Bronchial epithelial cell (primary cell): ENCODE results near the gene MRGPRD. TPM values are rescaled to one million over a fixed set of nuclear protein-coding genes. Genes with fewer than 3 reads are reported as not detected.

Experiments
- DNase-seq: peaks from one replicate; pipeline ENCODE4 v3.0.0-alpha.2; 2010; ENCODE audit warnings: low read depth
- FAIRE-seq: peaks from 2 replicates; lab custom pipeline; 2011; peaks lifted over from hg19 to GRCh38; lab: Jason Lieb, UNC
- H3K27me3 ChIP-seq: 2 replicates; pipeline ENCODE4 v1.5.1; 2011; ENCODE audit warnings: low read length; ENCODE audit not compliant: control insufficient read depth, insufficient read depth
- H3K36me3 ChIP-seq: 2 replicates; pipeline ENCODE4 v1.5.1; 2011; ENCODE audit warnings: low read length; ENCODE audit not compliant: control insufficient read depth, insufficient read depth
- H3K4me3 ChIP-seq: 2 replicates; pipeline ENCODE4 v1.5.1; 2011; ENCODE audit warnings: mild to moderate bottlenecking, low read depth, low read length, control low read depth
- total RNA-seq: library from RNA; depleted of rRNA; stranded (reverse); fragments of >200 nt; gene quantifications from 2 replicates; pipeline ENCODE4 v1.2.1, GENCODE V29; 2014
- TF ChIP-seq, protein P1 (sequence below): IDR thresholded peaks from 2 replicates; pipeline ENCODE4 v1.5.1; 2011; ENCODE audit warnings: mild to moderate bottlenecking, moderate library complexity, low read length, control low read depth, inconsistent platforms; ENCODE audit not compliant: insufficient read depth, severe bottlenecking

MRGPRD gene
- total RNA-seq, 1 donor from 2014 or later, result not detected

DNA sequence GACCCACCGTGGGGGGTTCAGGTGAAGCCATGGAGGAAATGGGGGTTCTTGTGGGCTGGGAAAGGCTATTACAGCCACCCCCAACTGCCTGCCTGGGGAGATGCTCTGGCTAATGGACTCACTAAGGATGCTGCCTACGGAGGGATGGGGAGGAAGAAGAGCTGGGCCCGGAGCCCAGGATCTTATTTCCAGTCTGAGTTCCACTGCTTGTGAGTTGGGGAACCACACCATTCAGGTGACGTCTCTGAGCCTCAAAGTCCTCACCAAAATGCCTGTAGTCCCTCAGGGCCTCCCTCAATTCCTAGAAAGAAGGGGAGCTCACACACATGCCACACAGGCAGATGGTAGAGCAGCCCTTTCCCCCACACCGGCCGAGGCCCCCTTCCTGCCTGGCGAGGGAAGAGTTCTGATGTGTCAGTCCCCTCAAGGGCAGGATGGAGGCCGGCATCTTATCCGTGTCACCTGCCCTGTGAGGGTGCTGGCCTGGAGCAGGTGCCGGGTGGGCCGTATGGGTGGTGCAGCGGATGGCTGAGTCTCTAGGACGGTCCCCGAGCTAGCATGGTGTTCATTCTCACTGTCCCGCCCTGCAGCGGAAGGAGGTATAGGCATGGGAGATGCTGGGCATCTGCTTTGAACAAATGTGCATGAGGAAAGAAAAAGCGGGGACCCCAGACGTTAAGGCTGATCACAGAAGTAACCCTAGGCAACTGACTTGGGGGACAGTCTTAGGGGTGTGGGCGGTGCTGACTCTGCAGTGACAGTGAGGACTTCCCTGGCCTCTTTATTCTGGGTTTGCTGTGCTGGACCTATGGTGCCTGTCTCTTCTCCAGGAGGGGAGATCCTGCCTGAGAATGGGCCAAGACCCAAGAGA is 16.6 kb upstream of the MRGPRD start:
- Histone ChIP-seq H3K4me3 (no peak overlapping the region), H3K36me3 (no peaks in the 10 kb centered on the region), H3K27me3 (peaks cover 7% of the 10 kb centered on the region)
- TF ChIP-seq, protein P1, sequence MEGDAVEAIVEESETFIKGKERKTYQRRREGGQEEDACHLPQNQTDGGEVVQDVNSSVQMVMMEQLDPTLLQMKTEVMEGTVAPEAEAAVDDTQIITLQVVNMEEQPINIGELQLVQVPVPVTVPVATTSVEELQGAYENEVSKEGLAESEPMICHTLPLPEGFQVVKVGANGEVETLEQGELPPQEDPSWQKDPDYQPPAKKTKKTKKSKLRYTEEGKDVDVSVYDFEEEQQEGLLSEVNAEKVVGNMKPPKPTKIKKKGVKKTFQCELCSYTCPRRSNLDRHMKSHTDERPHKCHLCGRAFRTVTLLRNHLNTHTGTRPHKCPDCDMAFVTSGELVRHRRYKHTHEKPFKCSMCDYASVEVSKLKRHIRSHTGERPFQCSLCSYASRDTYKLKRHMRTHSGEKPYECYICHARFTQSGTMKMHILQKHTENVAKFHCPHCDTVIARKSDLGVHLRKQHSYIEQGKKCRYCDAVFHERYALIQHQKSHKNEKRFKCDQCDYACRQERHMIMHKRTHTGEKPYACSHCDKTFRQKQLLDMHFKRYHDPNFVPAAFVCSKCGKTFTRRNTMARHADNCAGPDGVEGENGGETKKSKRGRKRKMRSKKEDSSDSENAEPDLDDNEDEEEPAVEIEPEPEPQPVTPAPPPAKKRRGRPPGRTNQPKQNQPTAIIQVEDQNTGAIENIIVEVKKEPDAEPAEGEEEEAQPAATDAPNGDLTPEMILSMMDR, result no peak
- DNase-seq, result no peak
- FAIRE-seq, result no peak

DNA sequence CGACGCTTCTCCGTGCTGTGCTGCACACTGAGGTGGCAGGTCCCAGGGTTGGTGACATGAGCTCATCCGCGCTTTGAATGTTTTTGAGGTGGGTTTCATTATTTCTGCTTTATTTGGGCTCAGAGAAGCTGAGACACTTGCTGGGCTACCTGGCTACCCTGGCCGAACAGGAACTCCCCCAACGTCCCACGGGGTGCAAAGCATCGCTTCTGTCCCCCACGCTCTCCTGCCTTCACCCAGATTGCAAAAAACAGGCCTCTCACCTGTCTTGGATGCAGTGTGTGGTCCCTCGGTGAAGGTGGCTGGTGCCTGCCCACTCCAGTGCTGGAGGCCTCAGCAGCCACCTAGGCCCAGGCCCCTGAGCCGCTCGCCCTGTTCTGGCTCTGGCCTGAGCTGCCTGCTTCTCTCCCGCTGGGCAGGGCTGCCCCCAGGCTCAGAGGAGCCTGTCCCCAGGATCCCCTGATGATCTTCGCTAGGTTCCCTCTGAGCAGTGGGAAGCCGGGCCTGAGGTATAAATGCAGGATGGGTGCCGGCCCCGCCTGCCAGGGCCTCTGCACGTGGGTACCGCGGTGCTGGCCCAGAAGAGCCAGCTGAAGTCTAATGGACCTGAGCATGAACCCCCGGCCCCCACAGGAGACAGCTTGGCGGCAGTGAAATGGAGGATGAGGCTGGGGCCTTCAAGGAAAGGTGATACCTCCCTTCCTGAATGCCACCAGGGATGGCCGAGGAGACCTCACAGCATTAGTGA is 15.8 kb upstream of the MRGPRD start:
- DNase-seq (no peak), FAIRE-seq (no peak)
- TF ChIP-seq, protein P1, result no peak
- Histone ChIP-seq H3K4me3 (no peak overlapping the region), H3K27me3 (peaks cover 8% of the 10 kb centered on the region), H3K36me3 (no peaks in the 10 kb centered on the region)

DNA sequence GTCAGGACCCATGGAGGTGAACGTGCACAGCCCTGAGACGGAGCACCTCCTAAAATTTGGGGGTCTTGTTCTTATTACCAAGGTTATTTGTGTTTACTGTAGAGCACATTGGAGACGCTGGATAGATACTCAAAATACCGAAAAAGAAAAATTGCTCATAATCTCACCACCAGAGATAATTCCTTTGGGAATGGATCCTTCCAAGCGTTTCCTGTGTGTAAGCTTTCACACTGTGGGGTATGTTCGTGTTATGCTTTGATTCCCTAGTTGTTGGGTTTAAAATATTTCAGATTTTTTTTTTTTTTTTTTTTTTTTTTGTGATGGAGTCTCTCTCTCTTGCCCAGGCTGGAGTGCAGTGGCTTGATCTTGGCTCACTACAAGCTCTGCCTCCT is 14.1 kb upstream of the MRGPRD start:
- Histone ChIP-seq H3K4me3 (no peak overlapping the region), H3K27me3 (peaks cover 8% of the 10 kb centered on the region), H3K36me3 (no peaks in the 10 kb centered on the region)
- TF ChIP-seq, protein P1, result no peak
- FAIRE-seq (no peak), DNase-seq (no peak)

DNA sequence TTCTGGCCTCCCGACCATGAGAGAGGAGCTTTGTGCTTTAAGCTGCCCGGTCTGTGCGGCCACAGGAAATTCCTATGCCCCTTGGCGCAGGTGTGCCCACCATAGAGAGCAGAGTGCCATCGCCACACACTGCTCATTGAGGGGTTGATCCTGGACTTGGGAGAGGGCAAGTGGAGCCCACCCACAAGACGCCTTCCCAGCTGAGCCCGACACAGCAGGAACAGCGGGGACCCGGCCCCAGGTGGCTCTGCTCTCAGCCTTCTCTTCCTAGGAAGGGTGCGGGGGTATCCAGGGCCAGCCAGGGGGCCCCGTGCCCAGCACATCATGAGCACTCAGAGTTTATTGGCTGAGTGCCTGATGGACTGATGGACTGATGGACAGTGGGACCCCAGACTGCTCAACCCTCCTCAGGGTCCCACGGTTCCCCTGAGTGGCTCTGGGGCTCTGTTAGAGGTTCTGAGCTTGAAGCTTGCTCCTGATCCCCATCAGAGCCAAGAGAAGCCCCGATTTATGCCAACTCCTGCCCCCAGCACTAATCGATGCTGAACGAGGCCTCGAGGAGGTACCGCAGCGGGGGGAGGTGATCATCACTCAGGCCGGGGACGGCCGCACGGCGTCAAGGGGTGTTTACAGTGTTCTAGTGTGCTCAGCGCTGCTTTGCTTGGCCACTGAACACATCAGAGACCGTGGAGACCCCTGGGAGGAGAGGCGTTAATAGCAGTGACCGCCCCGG is 13.5 kb upstream of the MRGPRD start:
- Histone ChIP-seq H3K4me3 (no peak overlapping the region), H3K27me3 (peaks cover 8% of the 10 kb centered on the region), H3K36me3 (no peaks in the 10 kb centered on the region)
- FAIRE-seq, result no peak
- no peak for DNase-seq
- TF ChIP-seq, protein P1, result no peak

DNA sequence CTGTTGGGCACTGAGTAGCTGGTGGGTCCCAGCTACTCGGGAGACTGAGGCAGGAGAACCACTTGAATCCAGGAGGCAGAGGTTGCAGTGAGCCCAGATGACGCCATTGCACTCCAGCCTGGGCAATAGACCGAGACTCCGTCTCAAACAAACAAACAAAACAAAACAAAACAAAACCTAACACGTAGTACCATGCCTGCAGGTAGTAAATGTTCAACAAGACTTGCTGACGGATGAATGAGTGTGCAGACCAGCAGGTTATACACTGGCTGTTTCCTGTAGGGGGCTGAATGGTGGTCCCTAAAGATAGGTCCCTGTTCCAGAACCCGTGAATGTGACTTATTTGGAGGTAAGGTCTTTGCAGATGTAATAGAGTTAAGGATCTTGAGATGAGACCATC is 12.8 kb upstream of the MRGPRD start:
- peaks cover 8% of the 10 kb centered on the region for H3K27me3 ChIP-seq
- H3K36me3 ChIP-seq, result no peaks in the 10 kb centered on the region
- TF ChIP-seq, protein P1, result no peak
- FAIRE-seq (no peak), DNase-seq (peak; percentile 68)
- H3K4me3 ChIP-seq, result no peak overlapping the region
